ENCODE data around the gene TUBB2B.
"Not testable (repeated sequence)": the region's sequence is repeated elsewhere in the genome, so short reads cannot be mapped to it uniquely, and the experiment has no call there.

TUBB2B gene

GRCh38 chr6:3209114-3210023 is 18.1 kb downstream of the TUBB2B start:
- peak; percentile 92 for DNase-seq

- no peak for DNase-seq
These were observed 18.7 kb downstream of the TUBB2B start for GRCh38 chr6:3208775-3209113.

GRCh38 chr6:3208098-3208774 is 19.2 kb downstream of the TUBB2B start:
- peak; percentile 73 for DNase-seq

DNA sequence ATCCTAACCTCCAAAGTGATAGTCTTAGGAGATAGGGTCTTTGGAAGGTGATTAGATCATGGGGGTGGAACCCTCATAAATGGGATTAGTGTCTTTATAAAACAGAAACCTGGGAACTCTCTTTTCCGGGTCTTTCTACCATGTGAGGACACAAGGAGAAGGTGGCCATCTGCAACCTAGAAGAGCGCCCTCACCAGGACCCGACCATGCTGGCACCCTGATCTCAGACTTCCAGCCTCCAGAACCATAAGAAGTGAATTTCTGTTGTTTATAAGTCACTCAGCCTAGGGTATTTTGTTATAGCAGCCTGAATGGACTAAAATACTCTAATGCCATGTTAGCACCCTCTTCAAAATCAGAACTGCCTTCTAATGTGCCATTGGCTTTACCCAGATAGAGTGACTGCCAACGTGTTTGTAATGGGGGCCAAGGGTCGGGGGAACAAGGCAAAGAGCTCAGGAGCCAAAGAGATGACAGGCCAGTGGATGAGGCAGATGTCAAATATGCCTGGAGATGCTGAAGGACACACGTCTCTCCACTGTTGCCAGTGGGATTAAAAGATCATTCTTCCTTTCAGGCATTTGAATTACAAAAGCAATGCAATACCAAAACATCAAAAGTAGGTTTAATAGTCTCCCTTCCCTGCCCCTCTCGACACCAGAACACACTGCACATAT is 21.0 kb downstream of the TUBB2B start:
- DNase-seq = no peak

DNA sequence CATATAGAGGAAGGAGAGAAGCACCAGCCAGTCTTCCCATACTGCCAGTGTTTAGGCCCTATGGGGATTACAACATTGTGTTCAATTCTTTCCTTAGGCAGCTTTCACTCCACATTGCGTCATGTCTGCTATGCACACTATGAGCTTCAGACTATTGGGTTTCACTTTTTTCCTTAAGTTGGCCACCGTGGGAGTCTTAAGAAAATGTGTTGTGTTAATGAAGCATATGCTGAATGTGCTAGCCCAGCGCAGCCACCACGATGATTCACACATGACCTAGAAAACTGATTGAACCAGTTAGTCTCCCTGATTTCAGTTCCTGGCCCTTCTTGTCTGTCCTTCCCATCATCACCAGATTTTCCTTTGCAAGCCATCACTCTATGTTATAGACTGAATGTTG is 21.5 kb downstream of the TUBB2B start:
- peak; percentile 87 for DNase-seq

DNA sequence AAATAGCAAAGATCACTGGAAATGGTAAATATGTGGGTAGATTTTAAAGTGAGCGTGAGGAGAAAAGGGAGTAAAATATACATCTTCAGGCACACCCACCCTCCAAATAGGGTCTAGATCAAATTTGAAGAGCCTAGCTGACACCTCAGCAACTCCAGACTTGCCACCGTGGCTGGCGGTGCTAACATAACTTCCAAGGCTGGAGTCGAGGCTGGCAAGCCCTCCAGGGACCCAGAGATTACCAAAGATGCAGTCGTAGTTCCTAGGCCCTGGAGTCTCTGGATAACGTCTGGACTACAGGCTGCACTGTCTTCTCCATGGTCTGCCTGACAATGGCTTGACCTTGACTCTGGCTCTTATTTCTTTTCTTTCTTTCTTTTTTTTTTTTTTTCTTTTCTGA is 22.5 kb downstream of the TUBB2B start:
- DNase-seq = no peak

DNA sequence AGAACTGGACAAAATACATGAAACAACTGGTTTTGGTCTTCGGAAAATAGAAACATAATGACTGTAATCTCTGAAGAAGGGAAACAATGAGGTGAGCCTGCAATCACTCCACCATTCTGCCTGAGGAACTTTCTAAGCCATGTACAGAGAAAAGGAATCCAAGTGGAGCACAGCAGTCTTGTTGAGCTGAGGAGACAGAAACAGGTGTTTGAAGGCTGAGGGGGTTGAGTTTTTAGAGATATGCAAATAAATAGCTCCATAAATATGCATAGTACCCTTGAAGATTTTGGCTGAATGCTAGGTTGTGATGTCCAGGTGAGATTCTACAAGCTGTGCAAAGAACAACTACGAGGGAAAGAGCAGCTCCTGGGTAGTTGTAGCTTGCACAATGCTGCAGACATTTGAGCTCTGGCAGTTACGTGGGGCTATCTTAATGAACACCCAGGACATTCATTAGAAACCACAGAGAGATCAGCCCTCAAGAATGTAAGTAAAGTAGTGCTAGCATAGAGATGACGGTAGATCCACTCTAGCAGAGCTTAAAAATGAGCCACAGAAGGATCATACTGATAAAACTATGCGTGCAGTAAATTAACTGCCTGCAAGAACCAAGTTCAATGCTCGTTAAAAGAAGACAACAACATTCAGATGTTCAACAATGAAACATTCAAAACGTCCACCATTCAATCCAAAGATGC is 24.3 kb downstream of the TUBB2B start:
- DNase-seq = no peak

DNA sequence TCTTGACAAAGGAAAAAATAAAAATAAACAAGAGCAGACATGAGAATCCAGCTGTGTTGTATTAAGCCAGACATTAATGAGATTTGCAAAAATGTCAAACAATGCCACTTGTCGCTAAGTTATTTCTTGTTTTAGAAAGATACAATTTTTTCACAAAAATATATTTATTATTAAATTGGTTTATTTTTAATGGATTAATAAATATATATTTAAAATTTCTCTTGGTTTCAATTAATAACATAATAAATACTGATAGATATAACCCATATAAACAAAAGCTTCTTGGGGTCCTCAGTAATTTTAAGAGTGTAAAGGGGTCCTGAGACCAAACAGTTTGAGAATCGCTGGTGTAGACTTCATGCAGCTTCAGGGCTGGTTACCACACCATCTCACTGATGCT is 26.1 kb downstream of the TUBB2B start:
- DNase-seq = no peak

GRCh38 chr6:3200682-3201081 is 26.8 kb downstream of the TUBB2B start:
- DNase-seq = no peak

DNA sequence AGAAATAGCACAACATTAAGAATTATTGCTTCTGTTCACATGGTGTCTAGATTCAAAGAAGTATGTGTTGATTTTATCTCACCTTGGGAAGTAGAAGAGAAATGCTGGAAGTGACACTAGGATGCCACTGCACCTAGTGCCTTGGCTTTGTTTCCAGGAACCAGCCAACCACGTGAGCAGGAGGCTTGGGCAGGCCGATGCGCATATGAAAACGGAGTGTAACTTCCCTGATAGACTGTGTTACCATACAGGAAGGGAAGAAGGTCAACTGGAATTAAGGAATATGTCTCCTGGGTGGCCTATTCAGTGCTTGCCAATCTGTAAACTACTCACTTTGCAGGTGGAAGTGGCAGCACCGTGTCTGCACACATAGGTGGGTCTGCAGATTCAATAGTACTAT is 28.1 kb downstream of the TUBB2B start:
- DNase-seq = no peak

DNA sequence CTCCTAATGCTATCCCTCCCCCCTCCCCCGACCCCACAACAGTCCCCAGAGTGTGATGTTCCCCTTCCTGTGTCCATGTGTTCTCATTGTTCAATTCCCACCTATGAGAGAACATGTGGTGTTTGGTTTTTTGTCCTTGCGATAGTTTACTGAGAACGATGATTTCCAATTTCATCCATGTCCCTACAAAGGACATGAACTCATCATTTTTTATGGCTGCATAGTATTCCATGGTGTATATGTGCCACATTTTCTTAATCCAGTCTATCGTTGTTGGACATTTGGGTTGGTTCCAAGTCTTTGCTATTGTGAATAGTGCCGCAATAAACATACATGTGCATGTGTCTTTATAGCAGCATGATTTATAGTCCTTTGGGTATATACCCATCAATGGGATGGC is 29.7 kb downstream of the TUBB2B start:
- not testable (repeated sequence) for DNase-seq

GRCh38 chr6:3196770-3197169 is 30.7 kb downstream of the TUBB2B start:
- DNase-seq = no peak

GRCh38 chr6:3195695-3196497 is 31.6 kb downstream of the TUBB2B start:
- DNase-seq = no peak

- no peak for DNase-seq
These were observed 32.1 kb downstream of the TUBB2B start for GRCh38 chr6:3195420-3195694.

DNA sequence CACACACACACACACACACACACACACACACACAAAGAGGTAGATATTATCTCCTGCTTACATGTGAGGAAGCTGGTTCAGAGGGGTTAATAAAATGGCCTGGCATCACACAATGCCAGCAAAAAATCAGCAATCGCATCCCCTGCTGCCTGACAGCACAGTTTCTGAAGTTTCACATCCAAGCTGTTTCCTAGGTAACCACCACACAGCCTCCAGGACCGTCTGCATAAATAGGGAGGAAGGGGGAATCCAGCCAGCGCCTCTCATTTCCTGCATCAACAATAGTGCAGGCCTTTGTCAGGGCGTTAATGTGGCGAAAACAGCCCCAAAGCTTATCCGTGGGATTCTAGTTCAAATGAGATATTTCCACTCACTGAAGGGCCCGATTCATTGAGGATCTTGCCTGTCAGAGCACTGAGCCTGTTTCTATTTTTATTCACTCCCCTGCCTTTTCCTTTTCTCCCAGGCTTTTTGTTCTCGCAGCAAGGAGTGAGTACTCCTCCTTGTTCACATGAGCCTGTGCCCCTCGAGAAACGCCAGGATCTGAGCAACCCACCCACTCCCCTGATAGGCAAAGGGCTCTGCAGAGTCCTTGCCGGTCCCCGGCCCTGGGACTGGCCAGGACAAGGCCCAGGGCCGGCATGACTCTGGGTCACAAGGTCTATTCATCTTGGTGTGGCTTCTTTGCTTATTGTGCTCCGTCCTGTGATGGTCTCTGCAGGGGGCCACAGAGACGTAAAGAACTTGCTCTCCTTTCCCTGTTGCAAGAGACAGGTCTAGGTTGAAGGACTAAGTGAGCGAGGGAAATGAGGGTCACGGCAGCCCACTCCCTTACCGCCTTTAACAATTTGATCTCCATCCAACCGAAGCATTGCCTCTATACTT is 32.7 kb downstream of the TUBB2B start:
- DNase-seq = no peak

DNA sequence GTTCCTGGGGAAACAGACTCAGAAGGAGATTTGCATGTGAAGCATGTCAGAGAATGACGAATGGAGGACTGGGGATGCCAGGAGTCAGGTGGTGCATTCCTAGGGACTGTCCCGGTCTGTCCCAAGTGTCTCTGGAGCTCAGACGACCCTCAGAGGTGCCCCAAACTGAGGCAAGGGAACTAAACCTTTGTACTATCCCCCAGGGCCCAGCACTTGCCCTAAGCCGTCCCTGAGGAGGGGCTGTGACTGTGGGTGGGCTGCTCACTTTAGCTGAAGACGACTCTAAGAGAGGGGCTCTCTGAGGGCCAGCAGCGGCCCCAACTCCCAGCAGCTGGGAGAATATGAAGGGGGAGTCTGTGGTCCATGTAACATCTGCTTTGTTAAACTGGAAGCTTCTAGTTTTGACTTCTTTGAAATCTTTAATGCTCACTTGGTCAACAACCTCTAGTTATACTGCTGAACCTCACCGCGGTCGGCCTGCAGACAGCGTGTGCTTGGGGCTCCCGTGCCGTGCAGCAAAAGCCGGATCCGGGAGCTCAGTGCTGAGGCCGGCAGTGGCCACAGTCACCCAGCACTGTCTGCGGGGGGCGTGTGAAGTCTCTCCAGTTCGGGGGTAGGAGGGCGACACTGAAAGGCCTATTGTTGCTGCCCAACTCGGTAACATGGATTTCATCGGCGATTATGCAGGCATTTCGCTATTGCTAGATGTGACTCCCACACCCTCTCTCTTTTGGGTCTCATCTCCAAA is 34.2 kb downstream of the TUBB2B start:
- DNase-seq = no peak

GRCh38 chr6:3190779-3191178 is 36.7 kb downstream of the TUBB2B start:
- DNase-seq = no peak

DNA sequence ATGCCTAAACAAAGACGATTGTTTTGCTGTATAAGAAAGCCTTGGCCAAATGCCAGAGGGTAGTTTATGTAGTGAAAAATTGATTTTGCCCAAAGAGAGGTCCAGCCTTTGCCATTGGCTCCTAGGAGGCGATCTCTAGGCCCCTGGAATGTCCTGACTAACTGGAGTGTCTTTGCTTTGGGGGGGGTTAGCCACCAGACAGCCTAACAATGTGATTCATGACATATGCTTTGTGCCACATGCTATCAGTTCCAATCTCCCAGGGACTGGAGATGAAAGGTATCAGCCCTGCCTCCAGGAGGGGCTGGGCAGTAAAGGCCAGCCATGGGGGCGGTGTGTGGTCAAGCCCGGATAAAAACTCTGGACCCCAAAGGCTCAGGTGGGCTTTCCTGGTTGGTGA is 37.4 kb downstream of the TUBB2B start:
- DNase-seq = no peak

DNA sequence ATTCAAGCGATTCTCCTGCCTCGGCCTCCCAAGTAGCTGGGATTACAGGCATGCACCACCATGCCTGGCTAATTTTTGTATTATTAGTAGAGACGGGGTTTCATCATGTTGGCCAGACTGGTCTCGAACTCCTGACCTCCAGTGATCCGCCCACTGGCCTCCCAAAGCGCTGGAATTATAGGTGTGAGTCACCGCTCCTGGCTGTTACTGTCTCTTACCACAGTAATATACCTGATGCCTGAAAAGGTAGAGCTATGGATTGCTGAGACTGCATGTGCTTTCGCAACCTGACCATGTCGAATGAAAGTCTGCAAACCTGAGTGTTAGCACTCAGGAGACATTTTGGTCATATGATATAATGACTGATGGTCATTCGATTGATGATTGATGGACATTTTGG is 38.3 kb downstream of the TUBB2B start:
- DNase-seq = not testable (repeated sequence)

GRCh38 chr6:3188262-3188661 is 39.2 kb downstream of the TUBB2B start:
- DNase-seq = no peak

GRCh38 chr6:3186974-3187382 is 40.5 kb downstream of the TUBB2B start:
- DNase-seq = no peak

Data from HCEC 1CT (cell line).